H54 (cell line): ENCODE measurements around the gene ZNF609.

Source experiments
- DNase-seq: peaks from one replicate; pipeline ENCODE4 v3.0.0; 2011; ENCODE audit warnings: low spot score, mixed read lengths; ENCODE audit not compliant: insufficient read length
- FAIRE-seq: peaks from 3 replicates; lab custom pipeline; 2011; peaks lifted over from hg19 to GRCh38; lab: Jason Lieb, UNC
- POLR2A ChIP-seq: IDR thresholded peaks from 2 replicates; pipeline ENCODE4 v1.6.1; 2011; ENCODE audit warnings: low read depth, mild to moderate bottlenecking, low read length

ZNF609 gene, protein sequence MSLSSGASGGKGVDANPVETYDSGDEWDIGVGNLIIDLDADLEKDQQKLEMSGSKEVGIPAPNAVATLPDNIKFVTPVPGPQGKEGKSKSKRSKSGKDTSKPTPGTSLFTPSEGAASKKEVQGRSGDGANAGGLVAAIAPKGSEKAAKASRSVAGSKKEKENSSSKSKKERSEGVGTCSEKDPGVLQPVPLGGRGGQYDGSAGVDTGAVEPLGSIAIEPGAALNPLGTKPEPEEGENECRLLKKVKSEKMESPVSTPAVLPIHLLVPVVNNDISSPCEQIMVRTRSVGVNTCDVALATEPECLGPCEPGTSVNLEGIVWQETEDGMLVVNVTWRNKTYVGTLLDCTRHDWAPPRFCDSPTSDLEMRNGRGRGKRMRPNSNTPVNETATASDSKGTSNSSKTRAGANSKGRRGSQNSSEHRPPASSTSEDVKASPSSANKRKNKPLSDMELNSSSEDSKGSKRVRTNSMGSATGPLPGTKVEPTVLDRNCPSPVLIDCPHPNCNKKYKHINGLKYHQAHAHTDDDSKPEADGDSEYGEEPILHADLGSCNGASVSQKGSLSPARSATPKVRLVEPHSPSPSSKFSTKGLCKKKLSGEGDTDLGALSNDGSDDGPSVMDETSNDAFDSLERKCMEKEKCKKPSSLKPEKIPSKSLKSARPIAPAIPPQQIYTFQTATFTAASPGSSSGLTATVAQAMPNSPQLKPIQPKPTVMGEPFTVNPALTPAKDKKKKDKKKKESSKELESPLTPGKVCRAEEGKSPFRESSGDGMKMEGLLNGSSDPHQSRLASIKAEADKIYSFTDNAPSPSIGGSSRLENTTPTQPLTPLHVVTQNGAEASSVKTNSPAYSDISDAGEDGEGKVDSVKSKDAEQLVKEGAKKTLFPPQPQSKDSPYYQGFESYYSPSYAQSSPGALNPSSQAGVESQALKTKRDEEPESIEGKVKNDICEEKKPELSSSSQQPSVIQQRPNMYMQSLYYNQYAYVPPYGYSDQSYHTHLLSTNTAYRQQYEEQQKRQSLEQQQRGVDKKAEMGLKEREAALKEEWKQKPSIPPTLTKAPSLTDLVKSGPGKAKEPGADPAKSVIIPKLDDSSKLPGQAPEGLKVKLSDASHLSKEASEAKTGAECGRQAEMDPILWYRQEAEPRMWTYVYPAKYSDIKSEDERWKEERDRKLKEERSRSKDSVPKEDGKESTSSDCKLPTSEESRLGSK (N-terminal part only)

DNA sequence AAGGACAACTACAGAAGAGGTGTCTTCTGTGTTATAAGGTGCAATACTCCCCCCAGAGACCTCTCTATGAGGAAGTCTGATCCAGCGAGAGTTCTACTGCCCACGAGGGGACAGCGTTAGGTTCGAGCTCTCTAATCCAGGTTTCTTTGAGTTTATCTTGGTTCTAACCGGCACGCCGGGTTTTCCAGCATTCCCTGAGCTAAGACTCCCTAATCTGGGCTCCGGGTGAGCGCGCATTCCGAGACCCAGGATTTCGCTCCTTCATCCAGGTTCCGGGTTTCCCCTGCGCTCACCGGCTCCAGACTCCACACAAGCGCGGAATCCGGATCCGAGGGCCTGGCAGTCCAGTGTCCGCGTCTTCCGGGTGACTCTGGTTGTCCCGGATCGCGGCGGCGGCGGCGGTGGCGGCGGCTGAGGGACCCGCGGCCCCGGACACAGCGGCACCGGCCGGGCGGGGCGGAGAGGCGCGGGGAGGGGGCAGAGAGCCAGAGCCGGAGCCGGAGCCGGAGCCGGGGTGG lies at the start of gene ZNF609:
TSS of gene ZNF609 (plus strand) at position 373 of the 518 bp plus-strand sequence. CDS start 38,842 bp downstream, outside the sequence.
- peak; percentile 57 for TF ChIP-seq POLR2A
- peak; percentile 68 for DNase-seq
- FAIRE-seq = no peak

DNA sequence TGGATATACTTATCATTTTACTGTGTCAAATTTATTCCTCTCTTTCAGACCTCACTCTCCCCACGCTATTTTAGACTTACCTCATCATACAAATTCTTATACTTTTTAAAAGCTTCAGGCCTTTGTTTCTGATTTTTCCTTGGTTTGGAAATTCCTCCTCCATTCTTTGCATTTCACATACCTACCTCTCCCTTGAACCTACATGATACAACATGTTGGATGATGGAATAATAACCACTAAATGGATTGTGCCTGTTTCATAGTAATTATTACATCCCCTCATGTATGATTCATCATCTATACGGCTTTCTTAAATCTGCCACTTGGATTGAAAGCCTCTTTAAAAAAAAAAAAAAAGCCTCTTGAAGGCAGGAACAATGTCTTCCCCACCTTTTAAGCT lies 48.2 kb upstream of the ZNF609 start:
- TF ChIP-seq POLR2A = no peak
- DNase-seq (no peak), FAIRE-seq (no peak)

DNA sequence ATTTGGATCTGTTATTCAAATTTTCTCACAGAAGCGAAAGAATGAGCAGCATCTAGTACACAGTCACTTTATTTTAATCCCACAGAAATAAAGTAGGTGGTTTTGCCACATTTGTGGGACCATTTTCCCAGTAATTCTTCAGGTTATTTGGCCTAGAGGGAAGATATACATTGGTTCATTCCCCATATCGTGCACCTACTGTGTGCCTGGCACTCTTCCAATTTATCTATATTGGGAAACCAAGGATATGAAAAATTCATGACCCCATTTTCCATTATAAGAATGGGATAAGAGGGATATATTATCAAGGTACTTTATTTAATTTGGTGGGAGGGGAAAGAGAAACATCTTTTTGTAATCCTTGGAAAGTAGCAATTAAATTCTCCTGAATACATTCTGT lies 37.7 kb upstream of the ZNF609 start:
- FAIRE-seq (no peak), DNase-seq (no peak)
- TF ChIP-seq POLR2A = no peak

DNA sequence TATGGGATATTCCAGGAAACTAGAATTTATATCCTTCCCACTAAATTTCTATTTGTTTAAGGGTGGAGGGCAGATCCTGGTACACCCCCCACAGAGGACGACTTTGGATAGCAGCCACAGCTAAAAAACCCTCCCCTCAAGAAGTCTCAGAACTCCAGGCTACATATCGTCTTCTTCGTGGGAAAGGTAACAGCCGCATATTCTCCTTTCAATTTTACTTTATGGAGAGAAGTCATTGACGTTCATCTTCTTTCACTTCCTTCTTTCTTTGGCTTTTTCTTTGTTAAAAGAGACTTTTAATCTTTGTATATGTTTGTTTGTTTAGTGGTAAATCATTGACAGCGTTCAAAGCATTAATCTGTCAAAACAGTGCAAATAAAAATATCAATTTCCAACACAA lies 36.4 kb upstream of the ZNF609 start:
- no peak for TF ChIP-seq POLR2A
- no peak for FAIRE-seq
- no peak for DNase-seq

DNA sequence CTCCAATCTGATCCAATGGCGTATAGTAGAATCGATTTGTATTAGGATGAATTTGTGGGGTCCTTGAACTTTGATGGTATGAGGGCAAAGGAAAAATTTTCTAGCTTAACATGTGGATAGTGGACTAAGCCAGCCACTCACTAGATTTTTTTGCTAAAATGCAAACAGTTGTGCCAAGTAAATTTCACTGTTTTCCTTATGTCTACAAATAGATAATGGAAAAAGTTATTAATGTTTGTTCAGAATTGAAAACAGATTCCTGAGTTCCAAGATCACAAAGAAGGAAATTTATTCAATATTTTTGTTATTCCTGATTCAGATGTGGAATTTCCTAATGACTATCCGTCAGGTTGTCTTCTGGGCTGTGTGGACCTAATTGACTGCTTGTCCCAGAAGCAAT lies 35.2 kb upstream of the ZNF609 start:
- no peak for FAIRE-seq

DNA sequence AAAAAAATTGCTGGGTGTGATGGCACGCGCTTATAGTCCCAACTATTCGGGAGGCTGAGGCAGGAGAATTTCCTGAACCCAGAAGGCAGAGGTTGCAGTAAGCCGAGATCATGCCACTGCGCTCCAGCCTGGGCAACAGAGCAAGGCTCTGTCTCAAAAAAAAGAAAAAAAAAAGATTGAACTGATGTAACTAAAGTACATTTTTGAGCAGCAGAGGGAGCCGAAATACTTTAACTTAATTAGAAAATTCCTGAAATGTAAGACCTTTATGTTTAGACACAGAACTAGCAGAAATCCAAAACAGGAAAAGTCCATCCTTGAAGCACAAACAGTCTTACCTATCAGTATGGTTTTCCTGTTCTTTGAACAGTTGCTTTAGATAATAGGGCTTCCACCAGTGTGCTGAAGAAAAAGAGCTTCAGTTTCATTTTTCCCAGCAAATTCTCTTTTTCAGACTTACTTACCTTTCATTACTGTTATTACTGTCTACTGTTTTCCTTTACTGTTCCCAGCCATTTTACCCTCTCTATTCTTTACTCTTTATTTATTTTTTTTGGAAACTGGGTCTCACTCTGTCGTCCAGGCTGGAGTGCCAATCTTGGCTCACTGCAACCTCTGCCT lies 33.4 kb upstream of the ZNF609 start:
- no peak for TF ChIP-seq POLR2A
- FAIRE-seq (no peak), DNase-seq (no peak)

More for the DNA sequence above, 35.2 kb upstream of the ZNF609 start:
- DNase-seq = no peak
- no peak for TF ChIP-seq POLR2A

DNA sequence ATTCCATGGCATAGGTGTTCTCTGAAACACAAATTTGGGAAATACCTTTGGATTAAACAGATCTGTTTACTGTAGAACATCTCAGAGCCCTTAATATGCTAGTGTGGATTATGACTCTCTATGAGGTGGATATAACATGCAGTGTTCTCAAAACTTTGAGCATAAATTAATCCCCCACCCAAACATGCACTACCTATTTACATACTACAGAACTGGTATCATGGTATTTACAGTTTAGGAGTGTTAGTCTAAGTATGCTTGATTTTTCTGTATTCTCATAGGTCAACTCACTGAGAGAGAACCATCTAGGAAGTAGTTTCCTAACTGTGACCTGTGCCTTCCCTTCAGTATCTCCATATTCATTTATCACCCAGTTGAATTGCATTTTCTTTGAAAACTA lies 30.9 kb upstream of the ZNF609 start:
- TF ChIP-seq POLR2A = no peak
- FAIRE-seq (no peak), DNase-seq (no peak)

DNA sequence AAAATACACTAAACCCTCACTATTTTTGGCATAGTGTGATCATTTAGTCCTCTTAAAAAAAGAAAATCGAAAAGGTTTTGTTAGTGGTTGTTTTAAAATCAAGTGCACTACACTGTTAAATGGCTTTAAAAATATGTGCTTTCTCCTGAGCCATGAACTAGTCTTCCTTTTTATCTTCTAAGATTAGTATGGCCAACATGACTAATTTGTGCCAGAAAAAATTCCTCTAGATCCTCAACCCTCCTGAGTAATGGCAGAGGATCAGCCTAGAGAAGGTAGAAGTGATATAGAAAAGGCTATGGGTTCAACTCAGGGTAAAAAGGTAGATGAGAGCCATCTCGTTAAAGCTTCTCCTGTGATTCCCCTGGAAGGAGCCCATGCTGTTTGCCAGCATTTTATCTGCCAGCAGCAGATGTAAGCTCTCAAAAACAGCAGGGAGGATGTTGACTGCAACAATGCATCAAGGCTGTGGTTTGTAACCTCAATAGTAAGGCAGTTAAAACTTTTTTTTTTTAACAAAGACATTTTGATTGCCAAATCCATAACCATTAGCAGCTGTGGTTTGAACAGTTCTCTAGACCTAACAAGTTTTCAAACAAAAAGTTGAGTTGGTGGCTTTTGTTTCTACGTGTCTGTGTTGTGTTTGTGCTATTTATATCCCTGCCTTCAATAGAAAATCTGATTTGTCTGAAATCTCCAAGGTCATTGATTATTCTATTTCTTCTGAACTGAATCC lies 30.2 kb upstream of the ZNF609 start:
- TF ChIP-seq POLR2A = no peak
- no peak for DNase-seq
- FAIRE-seq = no peak

DNA sequence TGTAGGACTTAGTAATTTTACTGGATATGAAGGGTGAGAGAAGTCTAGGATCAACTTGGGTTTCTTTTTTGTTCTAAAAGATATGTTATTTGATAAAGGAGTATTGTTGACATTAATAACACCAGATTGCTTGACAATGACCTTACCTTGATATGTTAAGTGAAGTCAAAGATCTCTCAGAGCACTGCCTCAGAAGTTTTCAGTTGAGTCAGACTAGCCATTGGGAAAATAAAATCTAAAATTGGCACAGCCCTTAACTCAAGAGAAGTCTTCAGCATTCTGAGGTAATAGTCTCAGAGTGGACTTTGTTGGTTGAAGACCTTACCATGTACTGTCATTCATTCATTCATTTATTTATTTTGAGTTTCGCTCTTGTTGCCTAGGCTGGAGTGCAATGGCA lies 22.4 kb upstream of the ZNF609 start:
- FAIRE-seq = no peak
- TF ChIP-seq POLR2A = no peak

DNA sequence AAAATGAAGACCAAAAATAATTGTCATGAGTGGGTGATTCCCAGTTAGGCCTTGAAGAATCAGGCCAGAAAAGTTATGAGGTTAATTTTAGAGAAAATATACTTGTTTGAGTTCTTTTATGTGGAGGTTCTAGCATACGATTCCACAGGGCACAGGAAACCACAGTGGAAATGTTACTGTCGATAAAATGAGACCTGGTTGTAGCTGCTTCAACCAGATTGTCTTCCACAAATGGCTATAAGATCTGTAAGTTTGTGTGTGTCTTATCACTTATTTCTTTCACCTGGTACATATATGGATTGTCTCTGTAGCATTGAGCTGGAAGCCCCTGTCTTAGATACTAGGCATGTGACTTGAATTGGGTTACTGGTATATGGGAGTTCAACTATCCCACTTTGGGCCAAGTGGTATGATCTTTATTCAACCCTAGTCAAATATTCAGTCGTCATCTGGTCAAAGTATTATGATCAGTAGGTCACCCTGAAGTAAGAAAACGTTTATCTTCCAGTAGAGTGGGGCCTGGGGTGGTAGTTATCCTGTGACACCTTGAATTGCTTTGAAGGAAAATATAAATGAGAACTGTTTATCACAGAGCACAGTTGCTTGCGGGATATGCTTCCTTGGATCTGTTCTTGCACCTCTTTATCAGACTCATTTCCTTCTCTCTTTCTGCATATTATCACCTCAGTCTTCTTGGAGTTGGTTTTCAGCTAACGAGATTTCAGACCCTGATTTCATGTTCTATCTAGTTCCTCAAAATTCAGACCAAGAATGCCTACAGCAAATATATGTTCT lies 21.5 kb upstream of the ZNF609 start:
- no peak for FAIRE-seq
- TF ChIP-seq POLR2A = no peak
- no peak for DNase-seq

More for the DNA sequence above, 22.4 kb upstream of the ZNF609 start:
- no peak for DNase-seq

DNA sequence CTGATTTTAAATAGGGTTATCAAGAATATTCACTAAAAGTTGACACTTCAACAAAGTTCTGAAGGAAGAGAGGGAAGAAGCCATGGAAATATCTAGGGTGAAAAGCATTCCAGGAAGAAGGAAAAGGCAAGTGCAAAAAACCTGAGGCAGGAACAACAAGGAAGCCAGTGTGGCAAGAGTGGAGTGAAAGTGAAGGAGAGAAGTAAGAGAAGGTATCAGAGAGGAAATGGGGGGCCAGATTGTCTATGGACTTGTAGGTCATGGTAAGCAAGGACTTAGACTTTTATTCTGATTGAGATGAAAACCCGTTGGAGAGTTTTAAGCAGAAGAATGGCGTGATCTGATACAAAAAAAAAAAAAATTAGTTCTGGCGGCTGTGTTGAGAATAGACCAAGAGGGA lies 18.5 kb upstream of the ZNF609 start:
- DNase-seq = no peak
- no peak for FAIRE-seq
- TF ChIP-seq POLR2A = no peak

DNA sequence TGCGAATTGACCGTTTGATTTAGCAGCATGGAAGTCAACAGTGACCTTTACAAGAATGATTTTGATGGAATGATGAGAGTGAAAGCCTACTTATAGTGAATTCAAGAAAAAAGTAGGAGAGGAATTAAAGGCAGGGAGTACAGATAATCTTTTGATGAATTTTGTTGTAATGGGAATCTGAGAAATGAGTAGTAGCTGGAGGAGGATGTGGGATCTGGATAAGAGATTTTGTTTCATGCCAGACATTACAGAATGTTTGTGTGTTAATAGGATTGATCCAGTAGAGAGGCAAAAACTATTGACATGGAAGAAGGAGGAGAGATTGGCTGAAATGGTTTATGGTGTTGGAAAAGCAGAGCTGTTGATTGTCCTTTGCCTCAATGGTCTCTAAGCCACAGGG lies 17.4 kb upstream of the ZNF609 start:
- no peak for TF ChIP-seq POLR2A
- DNase-seq = no peak
- FAIRE-seq = no peak
